HG02571 (cell line): Measurements from ENCODE around the gene LRCH4.

Experiments
- ATAC-seq: cut with Tn5 transposase; IDR thresholded peaks from one replicate; pipeline ENCODE4 v1.9.1; 2021; ENCODE audit warnings: mild to moderate bottlenecking, moderate library complexity; ENCODE audit not compliant: unreplicated experiment

Gene LRCH4

GRCh38 chr7:100585511-100586265 lies at the start of gene LRCH4:
LRCH4 (minus strand) TSS chr7:100586129; CDS start chr7:100586100, 29 bp downstream.
- ATAC-seq: no peak

- ATAC-seq: no peak
Measured at GRCh38 chr7:100632951-100633717, 47.2 kb upstream of the LRCH4 start.

DNA sequence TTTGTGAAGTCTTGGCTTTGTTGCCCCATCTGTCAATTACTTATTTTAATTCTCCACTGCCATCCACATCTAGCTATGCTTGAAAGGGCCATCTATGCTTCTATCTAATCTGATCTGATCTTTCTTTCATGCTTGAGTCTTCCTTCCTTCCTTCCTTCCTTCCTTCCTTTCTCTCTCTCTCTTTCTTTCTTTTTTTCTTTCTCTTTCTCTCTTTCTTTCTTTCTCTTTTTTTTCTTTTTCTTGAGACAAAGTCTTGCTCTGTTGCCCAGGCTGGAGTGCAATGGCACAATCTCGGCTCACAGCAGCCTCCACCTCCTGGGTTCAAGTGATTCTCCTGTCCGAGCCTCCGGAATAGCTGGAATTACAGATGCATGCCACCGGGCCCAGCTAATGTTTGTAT lies 44.1 kb upstream of the LRCH4 start:
- no peak for ATAC-seq

DNA sequence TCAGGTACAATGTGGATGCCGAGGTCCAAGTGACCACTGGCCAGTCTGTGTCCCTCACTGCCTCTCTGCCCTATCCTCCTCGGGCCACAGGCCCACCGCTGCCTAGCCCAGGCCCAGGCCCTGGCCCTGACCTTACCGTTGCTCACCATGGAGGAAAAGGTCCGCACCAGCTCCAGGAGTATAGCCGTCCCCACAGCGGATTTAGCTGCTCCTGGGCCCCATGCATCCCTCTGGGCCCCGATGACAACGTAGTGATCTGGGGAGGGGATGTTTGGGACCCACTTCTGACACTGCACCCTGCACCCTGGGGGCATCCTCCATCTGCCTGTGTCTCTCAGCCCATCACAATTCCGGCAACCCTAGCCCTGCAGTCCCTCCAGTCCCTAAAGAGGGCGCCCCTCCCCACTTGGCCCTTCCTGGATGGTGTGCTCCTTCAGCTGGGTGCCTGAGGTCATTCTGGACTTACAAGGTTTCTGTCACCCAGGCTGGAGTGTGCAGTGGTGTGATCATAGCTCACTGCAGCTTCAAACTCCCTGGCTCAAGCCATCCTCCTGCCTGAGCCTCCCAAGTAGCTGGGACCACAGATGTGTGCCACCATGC lies 43.3 kb upstream of the LRCH4 start:
- no peak for ATAC-seq

GRCh38 chr7:100627238-100627549 lies 41.3 kb upstream of the LRCH4 start:
- ATAC-seq: no peak

- ATAC-seq: peak; percentile 67
Measured at GRCh38 chr7:100626530-100627237, 40.8 kb upstream of the LRCH4 start.

GRCh38 chr7:100626055-100626454 lies 40.1 kb upstream of the LRCH4 start:
- no peak for ATAC-seq

GRCh38 chr7:100623951-100624824 lies 38.3 kb upstream of the LRCH4 start:
- no peak for ATAC-seq

DNA sequence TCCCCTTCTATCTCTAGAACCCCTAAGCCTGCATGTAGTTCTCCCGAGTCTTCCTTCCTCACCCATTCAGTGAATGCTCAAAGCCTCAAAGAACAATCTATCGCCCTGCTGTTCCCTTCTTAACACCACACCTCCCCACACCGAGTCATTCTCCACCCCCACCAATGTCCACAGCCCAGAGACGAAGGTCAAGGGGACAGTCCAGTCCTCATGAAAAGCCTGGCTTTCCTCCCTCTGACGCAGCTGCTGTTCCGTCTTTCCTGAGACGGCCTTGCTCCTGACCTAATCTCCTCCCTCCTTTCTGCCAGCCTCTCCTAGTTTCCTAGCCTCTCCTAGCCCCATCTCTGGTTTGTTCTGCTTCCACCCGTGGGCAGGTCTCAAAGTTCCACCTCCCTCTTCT lies 35.6 kb upstream of the LRCH4 start:
- ATAC-seq: no peak

DNA sequence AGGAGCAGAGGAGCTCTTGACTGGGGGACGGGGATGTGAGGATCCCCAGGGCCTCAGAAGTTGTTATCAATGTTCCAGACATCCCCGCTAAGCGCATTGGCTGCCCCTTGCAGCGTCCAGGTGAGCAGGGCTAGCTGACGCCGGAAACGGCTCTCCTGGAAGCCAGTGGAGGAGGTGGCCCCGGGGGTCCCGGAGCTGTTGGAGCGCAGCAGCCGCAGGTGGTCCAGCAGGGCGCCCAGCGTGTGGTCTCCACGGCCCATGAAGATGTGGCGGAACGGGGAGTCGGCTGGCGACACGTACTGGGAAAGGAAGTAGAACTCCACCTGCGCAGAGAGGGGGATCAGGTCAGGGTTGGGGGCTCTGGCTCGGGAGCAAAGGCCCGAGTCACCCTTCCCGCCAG lies 34.9 kb upstream of the LRCH4 start:
- no peak for ATAC-seq

GRCh38 chr7:100620239-100620638 lies 34.3 kb upstream of the LRCH4 start:
- no peak for ATAC-seq

DNA sequence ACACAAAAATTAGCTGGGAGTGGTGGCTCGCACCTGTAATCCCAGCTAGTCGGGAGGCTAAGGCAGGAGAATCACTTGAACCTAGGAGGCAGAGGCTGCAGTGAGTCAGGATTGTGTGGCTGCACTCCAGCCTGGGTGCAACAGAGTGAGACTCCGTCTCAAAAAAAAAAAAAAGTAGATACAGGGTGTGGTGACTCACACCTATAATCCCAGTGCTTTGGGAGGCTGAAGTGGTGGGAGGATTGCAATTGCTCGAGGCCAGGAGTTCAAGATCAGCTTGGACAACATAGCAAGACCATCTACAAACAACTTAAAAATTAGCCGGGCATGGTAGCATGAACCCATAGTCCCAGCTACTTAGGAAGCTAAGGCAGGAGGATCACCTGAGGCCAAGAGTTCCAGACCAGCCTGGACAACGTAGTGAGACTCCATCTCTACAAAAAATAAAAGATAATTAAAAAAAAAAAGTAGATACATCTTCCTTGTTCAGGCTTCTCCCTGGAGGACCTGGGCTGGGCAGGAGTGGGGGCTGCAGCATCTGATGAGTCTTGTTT lies 28.5 kb upstream of the LRCH4 start:
- no peak for ATAC-seq

DNA sequence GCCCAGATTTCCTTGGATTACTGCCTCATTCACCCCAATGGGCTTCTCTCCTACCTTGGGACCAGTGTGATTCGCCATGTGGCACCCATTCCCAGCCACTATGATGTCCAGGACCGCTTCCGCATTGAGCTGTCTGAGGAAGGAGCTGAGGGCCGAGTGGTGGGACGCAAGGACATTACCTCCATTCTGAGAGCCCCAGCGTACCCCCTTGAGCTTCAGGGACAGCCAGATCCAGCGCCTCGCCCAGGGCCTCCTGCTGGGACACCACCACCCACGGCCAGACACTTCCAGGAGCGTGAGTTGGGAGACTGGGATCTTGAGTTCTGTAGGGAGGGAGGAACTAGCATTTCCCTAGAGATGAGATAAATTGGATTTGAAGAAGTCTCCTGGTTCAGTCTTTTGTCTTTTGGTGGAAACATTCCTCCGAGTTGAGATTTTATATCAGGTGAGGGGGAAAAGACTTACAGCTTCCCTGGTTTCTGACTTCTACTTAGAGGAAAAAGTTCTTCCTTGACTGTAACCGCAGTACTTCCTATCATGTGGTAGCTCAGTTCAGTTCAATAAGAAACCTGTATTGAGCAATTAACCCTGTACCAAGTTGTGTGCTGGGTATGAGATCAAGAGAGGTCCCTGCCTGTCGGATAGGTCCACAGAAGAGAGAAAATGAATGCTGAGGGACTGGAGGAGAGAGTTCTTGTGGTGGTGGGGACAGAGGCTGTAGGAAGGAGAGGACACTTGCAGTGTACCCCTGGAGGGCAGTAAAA lies 27.7 kb upstream of the LRCH4 start:
- no peak for ATAC-seq

DNA sequence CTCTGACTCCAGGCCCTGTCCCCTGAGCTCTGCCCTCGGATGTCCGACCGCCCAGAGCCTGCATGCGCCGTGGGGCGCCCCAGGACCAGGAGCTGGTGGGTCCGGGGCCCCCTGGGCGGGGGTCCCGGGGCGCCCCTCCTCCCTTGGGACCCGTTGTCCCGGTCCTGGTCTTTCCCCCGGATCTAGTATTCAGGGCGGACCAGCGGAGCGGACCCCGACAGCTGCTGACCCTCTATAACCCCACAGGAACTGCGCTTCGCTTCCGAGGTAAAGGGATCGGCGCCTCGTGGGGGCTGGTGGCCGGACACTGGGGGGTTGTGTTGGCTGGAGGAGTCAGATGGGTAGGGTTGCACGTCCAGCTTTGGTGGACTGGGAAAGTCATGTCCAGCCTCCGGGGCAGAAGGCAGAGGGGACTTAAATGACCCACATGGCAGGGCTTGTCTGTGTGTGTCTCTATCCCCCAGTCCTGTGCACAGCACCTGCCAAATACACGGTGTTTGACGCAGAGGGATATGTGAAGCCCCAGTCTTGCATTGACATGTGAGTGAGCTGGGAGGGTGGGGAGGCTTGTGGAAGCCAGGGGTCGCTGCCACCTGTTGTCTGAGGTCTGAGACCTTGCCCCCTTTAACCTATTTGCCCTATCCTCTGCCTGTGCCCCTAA lies 26.9 kb upstream of the LRCH4 start:
- ATAC-seq: no peak

GRCh38 chr7:100611983-100612729 lies 26.2 kb upstream of the LRCH4 start, which contains the start of gene MOSPD3:
MOSPD3 (plus strand) TSS chr7:100612540; CDS start chr7:100612792, 252 bp downstream.
- ATAC-seq: peak; percentile 94

- no peak for ATAC-seq
Measured at GRCh38 chr7:100609958-100610357, 24.0 kb upstream of the LRCH4 start.

GRCh38 chr7:100607111-100607510 lies 21.2 kb upstream of the LRCH4 start:
- ATAC-seq: no peak

- ATAC-seq: no peak
Measured at GRCh38 chr7:100606313-100606712, 20.4 kb upstream of the LRCH4 start.
